Heart left ventricle (tissue), 16 donors: ENCODE results near the gene DGKG. TPM values are rescaled to one million over a fixed set of nuclear protein-coding genes. Genes with fewer than 3 reads are reported as not detected.

Experiments used
- ATAC-seq, 4 donors: fragments of 200-7000 bp; cut with Tn5 transposase; one replicate each; pipeline ENCODE4 v1.9.1; 2020 to 2022; ENCODE audit warnings: moderate library complexity in 4 of 4, mild to moderate bottlenecking in 3 of 4, moderate number of reproducible peaks in 1 of 4
- DNase-seq, 5 donors: peaks; one replicate each; pipeline ENCODE4 v3.0.0-alpha.2; 2020
- H3K27ac ChIP-seq, 12 donors: fragments of 200-600 bp; sonication (generic) in 4 of 12; one replicate each; pipeline versions ENCODE4 v1.5.0 to v1.8.0; 2016 to 2022; ENCODE audit warnings: mild to moderate bottlenecking in 2 of 12
- H3K27me3 ChIP-seq, 9 donors: fragments of 200-600 bp; sonication (generic) in 2 of 9; one replicate each; pipeline versions ENCODE4 v1.5.1 to v1.8.0; 2016 to 2022; ENCODE audit warnings: mild to moderate bottlenecking in 3 of 9
- H3K36me3 ChIP-seq, 9 donors: fragments of 200-600 bp; sonication (generic) in 2 of 9; one replicate each; pipeline versions ENCODE4 v1.5.0 to v1.8.0; 2018 to 2022; ENCODE audit warnings: mild to moderate bottlenecking in 2 of 9
- H3K4me1 ChIP-seq, 12 donors: fragments of 200-600 bp; sonication (generic) in 4 of 12; one replicate each; pipeline versions ENCODE4 v1.5.0 to v1.8.0; 2016 to 2022; ENCODE audit warnings: mild to moderate bottlenecking in 3 of 12
- H3K4me3 ChIP-seq, 12 donors: fragments of 200-600 bp; sonication (generic) in 4 of 12; one replicate each; pipeline versions ENCODE4 v1.5.0 to v1.8.0; 2017 to 2022; ENCODE audit warnings: mild to moderate bottlenecking in 9 of 12, moderate library complexity in 4 of 12
- H3K9me3 ChIP-seq, 12 donors: fragments of 200-600 bp; sonication (generic) in 4 of 12; one replicate each; pipeline versions ENCODE4 v1.5.0 to v1.8.0; 2016 to 2022; ENCODE audit warnings: mild to moderate bottlenecking in 1 of 12
- POLR2A ChIP-seq, 2 donors: fragments of 450-650 bp; IDR thresholded peaks; one replicate each; pipeline ENCODE4 v1.6.1; 2017; ENCODE audit warnings: antibody characterized with exemption in 2 of 2, mild to moderate bottlenecking in 2 of 2, moderate library complexity in 2 of 2
- WGBS, 4 donors: extraction: QIAGEN DNeasy Blood & Tissue Kit in 2 of 4; methylation state at CpG; one replicate each; pipeline versions ENCODE4 v1.1.5 to v1.1.7; 2013 to 2018; 5-methylcytosine and 5-hydroxymethylcytosine counted together
- intact Hi-C, 10 donors: fragments of 100-400 bp; cut with DNase I; formaldehyde crosslinking; loops; one replicate each; pipeline versions ENCODE4 v1.11.1 to v1.14.2; 2022
- polyA plus RNA-seq, 2 donors: library from polyadenylated mRNA; stranded (reverse); fragments of 200-250 nt; gene quantifications; one replicate each; pipeline ENCODE4 v1.2.3, GENCODE V29; 2013
- total RNA-seq, 9 donors: library from RNA; depleted of rRNA in 2 of 9; stranded (reverse); fragments of >200 nt in 2 of 9; fragmentation: NEBNext Ultra II Directional in 3 of 9; extraction: Animal tissue kit (Norgen Biotek cat#: 25700) in 3 of 9; gene quantifications; one replicate each; pipeline versions ENCODE4 v1.1.0 to v1.2.4, GENCODE V29; 2016 to 2023
- TF ChIP-seq, protein P1 (sequence below), 12 donors: fragments of 200-600 bp; sonication (generic) in 4 of 12; IDR thresholded peaks; one replicate each; pipeline versions ENCODE4 v1.5.0 to v1.8.0; 2018 to 2022; ENCODE audit warnings: antibody characterized with exemption in 12 of 12, mild to moderate bottlenecking in 5 of 12
- donor health status: ischemic (EF 13 %, LVEDD 7.1; RV severe dilation, severe dysfunction).
- donor health status: healthy with polysubstance abuse.
- donor health status: DM: no; HTN: yes; CAD: no.
- donor health status: DM: no; HTN: no; CAD: no.
- donor health status: ischemic (EF 25% LVEDD 6.9; RV normal size, moderate dysfunction).
- donor health status: ischemic (EF 25% LVEDD 5.7; RV mildly dilated, moderate dysfunction).
- donor health status: healthy.
- donor health status: DM: yes; HTN: yes; CAD: no.
- donor health status: ischemic (EF 35%, LVEDD 5.7; RV mildly dilated, moderate dysfunction).
- donor health status: nonischemic (EF 11% LVEDD 7.7; RV severe dilation, severe dysfunction).
- donor health status: DM: yes; HTN: yes; CAD: no.
- donor health status: PGD.
- donor health status: ischemic (EF 29% LVEDD 5.4; RV normal size, mild dysfunction).
- donor health status: nonischemic (EF 23%, LVEDD 6.1; RV moderate dilation, normal function).

Gene DGKG
- total and polyA plus RNA-seq, 11 donors: 9.0 to 59.3 (median 32.0) TPM

DNA sequence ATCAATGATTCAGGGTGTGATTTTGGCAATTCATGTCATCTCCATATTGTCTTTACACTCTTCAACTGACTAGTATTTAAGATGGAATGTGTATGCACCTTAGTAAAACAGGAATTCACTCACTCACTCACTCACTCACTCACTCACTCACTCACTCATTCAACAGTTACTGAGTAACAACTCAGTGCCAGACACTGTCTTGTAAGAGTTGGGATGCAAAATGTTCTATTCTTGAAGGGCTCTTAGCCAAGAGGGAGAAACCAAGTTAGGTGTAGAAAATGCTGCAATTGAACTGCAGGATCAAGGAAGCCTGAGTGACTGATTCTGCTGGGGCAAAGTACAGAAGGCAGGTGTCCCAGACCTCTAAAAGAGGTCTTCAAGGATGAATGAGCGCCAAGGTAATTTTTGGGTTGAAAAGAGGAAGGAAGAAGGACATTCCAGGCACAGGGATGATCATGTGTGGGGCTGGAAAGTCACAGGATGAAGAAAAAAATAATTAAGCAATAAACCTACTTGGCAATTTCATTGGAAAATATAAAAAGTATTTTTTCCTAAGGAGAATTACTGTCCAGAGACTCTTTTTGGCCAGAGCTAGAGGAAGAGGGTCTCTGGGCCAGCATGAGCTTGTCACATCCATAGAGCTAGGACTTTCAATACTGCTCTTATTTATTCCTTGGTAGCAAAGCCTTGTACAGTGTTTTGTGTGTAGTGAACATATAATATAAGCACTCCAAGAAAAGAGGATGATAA, 194.2 kb downstream of the DGKG start:
- intact Hi-C loops: no loop called here
- no peak overlapping the region for H3K27ac ChIP-seq
- peaks cover 0 to 18% (median 0%) of the 10 kb centered on the region in 12 donors for H3K4me1 ChIP-seq
- no peak overlapping the region for H3K4me3 ChIP-seq
- H3K9me3 ChIP-seq: no peaks in the 10 kb centered on the region
- H3K27me3 ChIP-seq: no peaks in the 10 kb centered on the region
- 80 to 88% (median 86%) methylated on average over 1 of the region's 1 CpG for WGBS, 4 donors
- ATAC-seq: no peak
- no peak for DNase-seq
- H3K36me3 ChIP-seq: peaks cover 0 to 27% (median 0%) of the 10 kb centered on the region in 9 donors
- no peak for TF ChIP-seq POLR2A (IDR thresholded peaks at IDR 0.05)
- TF ChIP-seq, protein P1, sequence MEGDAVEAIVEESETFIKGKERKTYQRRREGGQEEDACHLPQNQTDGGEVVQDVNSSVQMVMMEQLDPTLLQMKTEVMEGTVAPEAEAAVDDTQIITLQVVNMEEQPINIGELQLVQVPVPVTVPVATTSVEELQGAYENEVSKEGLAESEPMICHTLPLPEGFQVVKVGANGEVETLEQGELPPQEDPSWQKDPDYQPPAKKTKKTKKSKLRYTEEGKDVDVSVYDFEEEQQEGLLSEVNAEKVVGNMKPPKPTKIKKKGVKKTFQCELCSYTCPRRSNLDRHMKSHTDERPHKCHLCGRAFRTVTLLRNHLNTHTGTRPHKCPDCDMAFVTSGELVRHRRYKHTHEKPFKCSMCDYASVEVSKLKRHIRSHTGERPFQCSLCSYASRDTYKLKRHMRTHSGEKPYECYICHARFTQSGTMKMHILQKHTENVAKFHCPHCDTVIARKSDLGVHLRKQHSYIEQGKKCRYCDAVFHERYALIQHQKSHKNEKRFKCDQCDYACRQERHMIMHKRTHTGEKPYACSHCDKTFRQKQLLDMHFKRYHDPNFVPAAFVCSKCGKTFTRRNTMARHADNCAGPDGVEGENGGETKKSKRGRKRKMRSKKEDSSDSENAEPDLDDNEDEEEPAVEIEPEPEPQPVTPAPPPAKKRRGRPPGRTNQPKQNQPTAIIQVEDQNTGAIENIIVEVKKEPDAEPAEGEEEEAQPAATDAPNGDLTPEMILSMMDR (IDR thresholded peaks at IDR 0.05): no peak

DNA sequence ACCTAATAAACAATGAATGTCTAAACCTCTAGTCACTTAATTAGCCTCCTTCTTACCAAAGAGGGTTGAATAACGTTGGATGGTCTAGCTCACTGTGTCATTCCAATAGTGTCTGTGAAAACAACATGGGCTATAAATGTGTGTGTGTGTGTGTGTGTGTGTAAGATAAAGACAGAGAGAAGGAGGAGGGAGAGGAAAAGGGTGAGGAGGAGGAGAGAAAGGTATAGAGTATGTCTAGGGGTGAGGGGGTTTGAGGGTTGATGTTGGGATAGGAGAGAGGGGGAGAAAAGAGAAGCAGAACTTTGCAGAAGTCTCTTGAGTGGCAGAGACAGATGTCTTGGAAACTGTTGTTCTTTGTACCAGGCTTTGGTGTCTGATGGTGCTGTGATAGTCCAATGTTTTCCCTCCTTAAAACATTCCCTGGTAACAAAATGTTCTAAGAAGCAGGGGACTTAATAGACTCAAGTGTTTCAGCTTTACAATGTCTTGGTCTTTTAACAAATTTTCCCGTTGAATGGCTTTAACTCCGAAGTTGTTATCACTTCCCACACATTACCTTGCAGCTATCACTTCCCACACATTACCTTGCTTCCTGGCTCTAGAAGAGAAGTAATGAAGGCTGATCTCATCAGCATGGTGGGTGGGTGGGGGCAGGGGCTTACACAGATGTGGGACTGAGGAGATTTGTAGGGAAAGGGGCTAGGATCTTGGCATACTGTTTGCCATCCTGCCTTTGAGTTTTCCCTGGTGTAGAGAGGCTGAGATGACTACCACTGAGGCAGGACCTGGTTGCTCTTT, 195.3 kb downstream of the DGKG start:
- H3K9me3 ChIP-seq: no peaks in the 10 kb centered on the region
- ATAC-seq: no peak
- WGBS, 4 donors: 49 to 65% (median 53%) methylated on average over 3 of the region's 3 CpGs
- peaks cover 0 to 23% (median 0%) of the 10 kb centered on the region in 12 donors for H3K4me1 ChIP-seq
- no peak overlapping the region for H3K27ac ChIP-seq
- H3K36me3 ChIP-seq: peaks cover 0 to 28% (median 0%) of the 10 kb centered on the region in 9 donors
- DNase-seq: no peak
- H3K4me3 ChIP-seq: no peak overlapping the region
- TF ChIP-seq POLR2A (IDR thresholded peaks at IDR 0.05): no peak
- TF ChIP-seq, protein P1 (IDR thresholded peaks at IDR 0.05): no peak
- intact Hi-C loops: no loop called here
- no peaks in the 10 kb centered on the region for H3K27me3 ChIP-seq

DNA sequence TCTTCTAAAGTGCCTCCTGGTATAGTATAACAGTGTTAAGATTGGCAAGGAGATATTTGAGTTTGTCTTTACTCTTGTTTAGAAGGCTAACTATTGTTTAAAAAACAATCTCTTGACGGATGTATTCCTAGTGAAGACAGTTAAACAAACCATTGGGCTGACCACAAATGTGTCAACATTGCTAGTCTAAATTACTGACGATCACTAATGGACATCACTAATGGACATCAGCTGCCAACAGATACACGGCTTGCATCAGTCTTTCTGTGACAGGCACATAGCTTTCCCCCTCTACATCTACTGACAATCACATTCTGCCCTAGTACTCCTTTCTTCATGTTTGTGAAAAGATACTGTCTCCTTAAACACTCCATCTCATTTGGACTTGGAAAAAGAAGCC, 196.0 kb downstream of the DGKG start:
- Histone ChIP-seq H3K27ac (no peak overlapping the region), H3K9me3 (no peaks in the 10 kb centered on the region), H3K27me3 (no peaks in the 10 kb centered on the region), H3K36me3 (peaks cover 0 to 29% (median 6%) of the 10 kb centered on the region in 9 donors), H3K4me3 (no peak overlapping the region), H3K4me1 (peaks cover 0 to 22% (median 0%) of the 10 kb centered on the region in 12 donors)
- 41 to 55% (median 50%) methylated on average over 3 of the region's 3 CpGs for WGBS, 4 donors
- TF ChIP-seq, protein P1 (IDR thresholded peaks at IDR 0.05): no peak
- DNase-seq (no peak), ATAC-seq (no peak)
- intact Hi-C loops: no loop called here

DNA sequence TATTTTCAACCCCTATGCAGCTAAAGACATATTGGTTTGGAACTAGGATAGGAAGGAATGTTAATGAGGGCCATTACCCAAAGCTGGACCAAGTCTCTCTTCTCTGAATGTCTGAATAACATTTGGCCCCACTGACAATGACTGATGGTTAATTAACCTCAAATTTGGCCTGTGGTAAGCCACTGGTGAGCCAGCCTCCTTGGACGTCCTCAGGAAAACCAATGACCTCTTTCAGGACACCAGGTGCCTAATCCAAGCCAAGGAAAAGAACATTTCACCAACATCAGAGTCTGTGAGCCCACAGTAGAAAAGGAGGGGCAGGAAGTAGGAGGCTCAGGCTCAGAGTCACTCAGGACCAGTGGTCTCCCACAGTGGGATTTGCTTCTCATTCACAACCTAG, 196.7 kb downstream of the DGKG start:
- no peak overlapping the region for H3K4me3 ChIP-seq

More for the DNA sequence above, 196.7 kb downstream of the DGKG start:
- peaks cover 0 to 35% (median 7%) of the 10 kb centered on the region in 9 donors for H3K36me3 ChIP-seq
- no peaks in the 10 kb centered on the region for H3K27me3 ChIP-seq
- H3K27ac ChIP-seq: no peak overlapping the region
- intact Hi-C loops: no loop called here
- H3K9me3 ChIP-seq: no peaks in the 10 kb centered on the region
- peaks cover 0 to 15% (median 0%) of the 10 kb centered on the region in 12 donors for H3K4me1 ChIP-seq
- WGBS, 4 donors: 38 to 56% (median 42%) methylated on average over 1 of the region's 1 CpG
- DNase-seq (no peak), ATAC-seq (no peak)
- TF ChIP-seq, protein P1 (IDR thresholded peaks at IDR 0.05): no peak
- TF ChIP-seq POLR2A (IDR thresholded peaks at IDR 0.05): no peak
